DOHH2 (cell line): ENCODE results near the gene IFT122.

Experiments used
- H3F3A ChIP-seq: fragments of 200-600 bp; sonication (generic), shearing (Covaris generic); 2 replicates; pipeline ENCODE4 v1.6.0; 2016; ENCODE audit warnings: antibody characterized with exemption, mild to moderate bottlenecking; ENCODE audit not compliant: control insufficient read depth, insufficient read depth
- H3K27ac ChIP-seq: fragments of 200-600 bp; sonication (generic); 2 replicates; pipeline ENCODE4 v1.5.1; 2014; ENCODE audit warnings: low read depth, mild to moderate bottlenecking, low read length, moderate library complexity
- H3K27me3 ChIP-seq: fragments of 200-600 bp; sonication (generic); 2 replicates; pipeline ENCODE4 v1.6.1; 2014; ENCODE audit warnings: mild to moderate bottlenecking, low read length, mixed read lengths; ENCODE audit not compliant: control insufficient read depth
- H3K36me3 ChIP-seq: fragments of 200-600 bp; sonication (generic); 2 replicates; pipeline ENCODE4 v1.6.1; 2014; ENCODE audit warnings: mild to moderate bottlenecking, low read length, moderate library complexity, mixed read lengths; ENCODE audit not compliant: control insufficient read depth
- H3K4me1 ChIP-seq: fragments of 200-600 bp; sonication (generic); 2 replicates; pipeline ENCODE4 v1.6.1; 2014; ENCODE audit warnings: mild to moderate bottlenecking, low read length, mixed read lengths; ENCODE audit not compliant: control insufficient read depth
- H3K4me2 ChIP-seq: fragments of 200-600 bp; sonication (generic); 2 replicates; pipeline ENCODE4 v1.6.0; 2014; ENCODE audit warnings: mild to moderate bottlenecking, low read length, moderate library complexity
- H3K4me3 ChIP-seq: fragments of 200-600 bp; sonication (generic); 2 replicates; pipeline ENCODE4 v1.5.1; 2014; ENCODE audit warnings: mild to moderate bottlenecking, low read length, mixed read lengths
- H3K79me2 ChIP-seq: fragments of 200-600 bp; sonication (generic); 2 replicates; pipeline ENCODE4 v1.6.1; 2014; ENCODE audit warnings: mild to moderate bottlenecking, low read length, mixed read lengths; ENCODE audit not compliant: control insufficient read depth
- H3K9me2 ChIP-seq: fragments of 200-600 bp; sonication (generic); replicated peaks from 2 replicates; pipeline ENCODE4 v1.6.1; 2014; ENCODE audit warnings: mild to moderate bottlenecking, low read length, mixed read lengths; ENCODE audit not compliant: control insufficient read depth
- H3K9me3 ChIP-seq: fragments of 200-600 bp; sonication (generic); 2 replicates; pipeline ENCODE4 v1.6.1; 2014; ENCODE audit warnings: antibody characterized with exemption, low read length, mixed read lengths; ENCODE audit not compliant: control insufficient read depth, insufficient read depth
- H4K20me1 ChIP-seq: fragments of 200-600 bp; sonication (generic); 2 replicates; pipeline ENCODE4 v1.6.0; 2014; ENCODE audit warnings: low read depth, mild to moderate bottlenecking, antibody characterized with exemption, low read length, moderate library complexity; ENCODE audit not compliant: control insufficient read depth, insufficient read depth
- CTCF ChIP-seq: fragments of 200-600 bp; sonication (generic); IDR thresholded peaks from one replicate; pipeline ENCODE4 v1.5.1; 2014; ENCODE audit warnings: antibody characterized with exemption, mild to moderate bottlenecking, low read depth, low read length; ENCODE audit not compliant: poor library complexity, severe bottlenecking
- EZH2phosphoT487 ChIP-seq: fragments of 200-600 bp; sonication (generic); IDR thresholded peaks from 2 replicates; pipeline ENCODE4 v1.6.1; 2017; ENCODE audit warnings: borderline replicate concordance, mild to moderate bottlenecking, antibody characterized with exemption, low read length, moderate library complexity, mixed read lengths

IFT122 gene

DNA sequence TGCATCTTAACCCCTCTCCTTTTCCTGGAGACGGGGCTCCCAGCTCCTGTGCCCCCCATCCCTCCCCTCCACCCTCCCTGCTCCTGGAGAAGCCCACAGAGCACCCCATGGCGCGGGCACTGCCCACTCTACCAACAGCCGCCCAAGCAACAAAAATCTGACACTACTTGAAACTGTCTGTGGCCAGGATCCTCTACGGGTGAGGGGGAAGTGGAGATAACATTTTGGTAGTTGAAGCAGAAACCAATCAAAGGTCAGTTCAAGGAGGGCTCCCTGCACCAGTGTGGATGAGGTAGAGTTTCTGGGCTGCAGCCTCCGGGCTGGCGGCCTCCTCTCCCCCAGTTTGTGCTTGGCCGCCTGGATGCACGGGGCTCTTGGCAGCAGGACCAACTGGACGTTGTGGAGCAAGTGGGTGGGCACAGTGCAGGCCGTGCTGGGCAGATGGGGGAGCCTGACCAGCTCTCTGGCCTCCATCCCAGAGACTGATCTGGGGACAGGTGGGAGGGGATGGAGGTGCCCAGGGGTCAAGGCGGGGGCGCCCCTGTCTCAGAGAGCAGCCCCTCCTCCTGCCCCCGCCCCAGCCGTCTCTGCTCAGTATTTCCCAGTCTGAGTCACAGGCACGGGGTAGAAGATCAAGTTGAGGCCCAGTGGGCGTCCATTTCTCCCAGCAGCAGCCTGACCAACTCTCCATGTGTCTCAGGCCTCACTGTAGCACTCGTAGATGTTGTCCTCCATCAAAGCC, 115.8 kb downstream of the IFT122 start:
- Histone ChIP-seq H3K4me2 (no peak overlapping the region), H4K20me1 (no peaks in the 10 kb centered on the region), H3F3A (no peaks in the 10 kb centered on the region), H3K36me3 (no peaks in the 10 kb centered on the region), H3K9me3 (no peaks in the 10 kb centered on the region), H3K4me1 (peaks cover 18% of the 10 kb centered on the region), H3K79me2 (no peaks in the 10 kb centered on the region), H3K27me3 (peaks cover 4% of the 10 kb centered on the region; the same call in 1 of the 2 replicates), H3K4me3 (no peak overlapping the region), H3K27ac (no peak overlapping the region), H3K9me2 (no peaks in the 10 kb centered on the region)
- no peak for TF ChIP-seq EZH2phosphoT487
- TF ChIP-seq CTCF = no peak

DNA sequence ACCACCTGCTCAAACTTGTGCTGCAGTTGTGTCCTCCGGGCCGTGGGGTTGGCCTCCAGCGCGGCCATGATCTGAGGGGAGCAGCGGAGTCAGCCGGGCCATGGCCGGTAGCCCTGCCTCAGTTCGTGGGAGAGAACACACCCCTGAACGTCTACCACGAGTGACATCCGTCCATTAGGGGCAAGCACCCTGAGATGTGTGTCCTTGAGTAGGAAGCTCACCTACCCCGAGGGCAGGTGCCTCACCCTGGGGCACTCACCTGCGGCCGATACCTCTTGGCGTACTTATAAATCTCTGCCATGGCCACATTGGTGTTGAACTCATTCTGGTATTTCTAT, 116.3 kb downstream of the IFT122 start:
- Histone ChIP-seq H3K27ac (no peak overlapping the region), H4K20me1 (no peaks in the 10 kb centered on the region), H3K9me3 (no peaks in the 10 kb centered on the region), H3K4me3 (no peak overlapping the region), H3K36me3 (no peaks in the 10 kb centered on the region), H3F3A (no peaks in the 10 kb centered on the region), H3K79me2 (no peaks in the 10 kb centered on the region), H3K4me1 (peaks cover 19% of the 10 kb centered on the region), H3K4me2 (no peak overlapping the region), H3K9me2 (no peaks in the 10 kb centered on the region), H3K27me3 (peaks cover 4% of the 10 kb centered on the region; the same call in 1 of the 2 replicates)
- TF ChIP-seq CTCF (no peak), EZH2phosphoT487 (no peak)

DNA sequence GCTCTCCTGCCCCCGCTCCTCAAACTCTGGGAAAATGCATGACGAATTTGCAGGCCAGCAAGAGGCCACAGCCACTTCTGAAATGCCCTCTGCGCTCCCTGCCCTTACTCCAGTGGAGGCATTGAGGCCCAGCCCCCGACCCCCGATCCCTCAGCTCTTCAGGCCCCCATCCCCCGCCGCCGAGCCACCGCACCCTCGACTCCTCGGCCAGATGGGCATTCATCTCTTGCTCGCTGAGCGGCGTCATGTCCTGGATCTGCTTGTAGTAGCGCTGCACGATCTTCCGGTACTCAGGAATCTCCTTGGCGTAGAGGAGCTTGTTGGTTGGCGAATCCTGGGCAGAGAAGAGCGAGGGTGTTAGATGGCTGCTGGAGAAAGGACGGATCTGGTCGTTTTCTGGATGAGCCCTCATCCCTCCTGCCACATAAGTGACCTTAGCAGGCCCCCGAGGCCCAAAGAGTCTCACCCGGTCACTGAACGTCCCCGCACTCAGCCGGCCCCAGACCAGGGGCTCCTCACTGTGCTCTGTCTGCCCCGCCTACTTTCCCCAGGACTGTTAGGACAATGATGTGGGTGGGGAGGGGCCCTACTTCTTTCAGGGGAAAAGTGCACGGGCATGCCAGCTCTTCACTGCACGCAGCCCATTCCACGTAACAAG, 117.0 kb downstream of the IFT122 start:
- Histone ChIP-seq H3K9me3 (no peaks in the 10 kb centered on the region), H3K4me1 (peaks cover 19% of the 10 kb centered on the region), H3F3A (no peaks in the 10 kb centered on the region), H3K4me2 (no peak overlapping the region), H3K4me3 (no peak overlapping the region), H3K27ac (no peak overlapping the region), H3K9me2 (no peaks in the 10 kb centered on the region), H3K27me3 (peaks cover 4% of the 10 kb centered on the region; the same call in 1 of the 2 replicates), H4K20me1 (no peaks in the 10 kb centered on the region), H3K36me3 (no peaks in the 10 kb centered on the region), H3K79me2 (no peaks in the 10 kb centered on the region)
- TF ChIP-seq CTCF (no peak), EZH2phosphoT487 (no peak)
